Measurements from ENCODE around the gene ITIH5.

Gene ITIH5

DNA sequence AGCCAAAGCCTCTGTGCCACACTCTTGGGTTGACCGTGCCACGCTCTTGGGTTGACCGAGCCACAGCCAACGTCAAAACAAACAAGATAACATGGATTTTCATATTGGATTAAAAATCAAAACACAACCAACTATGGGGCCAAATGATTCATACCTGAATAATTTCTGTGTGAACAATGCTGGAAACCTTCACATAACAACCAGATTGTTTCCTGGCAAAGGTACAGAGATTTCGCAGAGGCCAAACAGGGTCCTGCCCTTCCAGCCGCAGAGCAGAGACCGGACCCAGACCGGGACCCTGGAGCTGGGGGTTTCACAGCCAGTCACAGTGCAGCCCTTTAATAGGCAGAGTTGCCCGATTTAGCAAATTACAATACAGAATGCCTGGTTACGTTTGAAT, 40.5 kb downstream of the ITIH5 start:
- no peak for DNase-seq

DNA sequence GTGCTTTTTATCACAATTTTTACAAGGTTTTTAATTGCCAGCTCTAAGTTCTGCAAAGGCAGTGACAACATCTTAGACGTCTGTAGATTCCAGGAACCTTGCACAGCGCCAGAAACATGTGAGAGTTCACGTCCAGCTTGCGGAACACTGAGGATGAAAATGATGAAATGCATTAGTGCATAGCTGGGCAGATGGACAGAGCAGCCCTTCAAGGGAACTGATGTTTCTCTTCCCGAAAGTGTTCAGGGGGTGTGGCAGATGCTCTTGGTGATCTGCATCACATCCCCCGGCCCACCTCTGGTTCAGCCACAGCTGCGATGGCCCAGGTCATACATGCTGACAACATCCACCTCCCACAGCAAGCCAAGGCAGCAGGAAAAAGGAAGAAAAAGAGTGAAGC, 40.9 kb downstream of the ITIH5 start:
- DNase-seq = no peak

GRCh38 chr10:7625009-7625408, 41.8 kb downstream of the ITIH5 start:
- DNase-seq = no peak

- DNase-seq = no peak
Measured at GRCh38 chr10:7622969-7623368, 43.8 kb downstream of the ITIH5 start.

DNA sequence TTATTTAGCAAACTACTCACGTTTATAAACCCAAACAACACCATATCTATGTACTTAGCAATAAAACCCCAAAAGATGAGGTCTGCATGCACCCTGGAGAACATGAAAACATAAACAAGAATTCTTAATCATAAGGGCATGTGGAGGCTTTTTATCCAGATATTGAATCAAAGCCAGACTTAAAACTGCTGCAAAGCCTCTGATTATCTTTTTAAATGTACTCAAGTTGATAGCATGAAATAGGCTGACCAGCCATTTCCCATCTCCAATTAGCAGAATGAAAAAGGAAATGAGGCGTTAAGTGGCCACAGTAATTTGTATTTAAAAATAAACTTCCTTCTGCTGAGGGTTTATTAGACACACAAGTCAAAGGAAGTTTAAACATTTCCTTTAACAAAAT, 48.3 kb downstream of the ITIH5 start:
- no peak for DNase-seq

- no peak for DNase-seq
Measured at GRCh38 chr10:7611909-7612308, 54.9 kb downstream of the ITIH5 start.

- no peak for DNase-seq
Measured at GRCh38 chr10:7610651-7611389, 55.9 kb downstream of the ITIH5 start.

GRCh38 chr10:7610026-7610425, 56.7 kb downstream of the ITIH5 start:
- DNase-seq = no peak

GRCh38 chr10:7609556-7609955, 57.2 kb downstream of the ITIH5 start:
- DNase-seq = no peak

DNA sequence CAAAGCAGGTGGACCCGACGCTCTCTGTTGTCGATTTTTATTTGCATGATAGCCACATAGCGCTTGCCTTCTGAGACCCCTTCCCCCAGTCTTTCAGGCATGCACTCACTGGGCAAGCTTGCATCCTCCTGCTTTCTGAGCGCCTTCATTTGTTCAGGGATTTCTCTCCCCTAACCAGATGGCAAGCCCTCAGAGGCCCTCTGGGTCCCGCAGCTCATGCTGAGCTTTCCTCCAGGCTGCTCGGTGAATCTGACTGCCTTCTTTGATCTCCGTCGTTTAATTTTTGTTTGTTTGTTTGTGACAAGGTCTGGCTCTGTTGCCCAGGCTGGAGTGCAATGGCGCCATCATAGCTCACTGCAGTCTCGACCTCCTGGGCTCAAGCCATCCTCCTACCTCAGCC, 58.8 kb downstream of the ITIH5 start:
- no peak for DNase-seq

DNA sequence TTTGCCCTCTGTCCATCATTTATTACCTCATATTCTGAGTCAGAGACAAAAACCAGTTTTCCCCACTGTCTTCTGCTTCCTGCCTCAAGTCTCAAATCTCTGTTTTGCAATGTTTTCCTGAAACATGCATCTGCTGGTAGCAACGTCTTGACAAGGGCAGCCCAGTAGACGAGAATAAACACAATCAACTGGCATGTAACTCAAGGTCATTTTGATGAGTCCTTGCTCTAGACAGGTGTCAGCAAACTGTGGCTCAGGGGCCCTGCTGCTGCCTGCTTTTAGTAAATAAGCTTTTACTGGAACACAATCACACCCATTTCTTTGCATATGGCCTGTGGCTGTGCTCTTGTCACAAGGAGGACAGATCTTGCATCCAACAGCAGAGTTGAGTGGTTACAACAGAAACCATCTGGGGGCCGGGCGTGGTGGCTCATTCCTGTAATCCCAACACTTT, 59.8 kb downstream of the ITIH5 start:
- no peak for DNase-seq

DNA sequence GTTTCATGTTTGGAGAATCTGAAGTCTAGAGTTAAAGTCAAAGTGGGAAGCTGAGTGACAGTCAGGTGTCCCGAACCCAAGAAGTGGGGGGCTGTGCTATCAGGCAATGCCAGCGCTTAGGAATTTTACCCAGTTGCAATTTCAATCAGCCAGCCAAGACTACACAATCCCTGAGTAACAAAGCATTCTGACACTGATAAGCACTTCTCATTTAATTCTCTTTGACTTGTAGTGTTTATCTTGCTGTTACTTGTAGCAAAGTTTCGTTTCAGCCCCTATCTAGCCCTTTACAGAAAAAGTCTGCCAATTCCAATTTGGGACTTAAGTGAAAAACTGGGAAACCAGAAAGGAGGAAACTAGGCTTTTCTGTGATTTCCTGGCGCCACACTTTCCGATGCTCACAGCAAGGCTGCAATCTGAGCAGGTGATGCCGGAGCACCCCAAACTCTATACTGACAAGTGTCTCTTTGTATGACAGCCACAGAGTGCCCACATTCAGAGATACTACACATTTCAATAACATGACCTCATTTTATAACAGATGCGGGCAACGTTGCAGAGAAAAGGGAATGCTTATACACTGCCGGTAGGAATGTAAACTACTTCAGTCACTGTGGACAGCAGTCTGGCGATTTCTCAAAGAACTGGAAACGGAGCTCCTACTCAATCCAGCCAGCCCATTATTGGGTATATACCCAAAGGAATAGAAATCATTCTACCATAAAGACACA, 61.0 kb downstream of the ITIH5 start:
- no peak for DNase-seq

DNA sequence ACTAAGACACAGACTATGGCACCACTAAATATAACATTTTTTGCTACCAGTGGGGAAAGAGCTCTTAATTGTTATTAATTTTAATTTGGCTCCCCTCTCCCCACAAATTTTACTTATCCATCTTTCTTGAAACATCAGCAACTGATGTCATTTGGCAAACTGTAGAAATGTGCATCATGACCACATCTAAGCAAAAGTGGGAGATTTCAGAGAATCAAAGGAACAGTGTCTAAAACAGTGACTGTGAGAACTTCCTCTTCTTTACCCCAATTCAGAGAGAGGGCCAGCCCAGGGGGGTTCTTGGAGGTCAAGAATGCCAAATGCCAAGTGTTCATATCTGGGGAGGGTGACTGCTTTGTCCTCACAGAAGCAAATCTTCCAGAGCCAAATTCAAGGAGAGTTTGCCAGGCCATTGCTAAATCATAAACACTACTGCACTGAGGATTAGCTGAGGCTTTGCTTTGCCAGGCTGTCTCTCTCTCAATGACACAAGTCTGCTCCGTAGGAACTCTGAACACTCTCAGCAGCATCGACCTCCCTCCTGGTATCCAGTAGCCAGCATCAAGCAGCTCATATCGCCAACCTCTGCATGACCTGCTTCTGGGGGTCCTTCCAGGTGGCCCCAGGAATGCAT, 65.6 kb downstream of the ITIH5 start:
- DNase-seq = no peak

GRCh38 chr10:7598771-7599170, 68.0 kb downstream of the ITIH5 start:
- DNase-seq = no peak

- DNase-seq = no peak
Measured at GRCh38 chr10:7596356-7596755, 70.4 kb downstream of the ITIH5 start.

DNA sequence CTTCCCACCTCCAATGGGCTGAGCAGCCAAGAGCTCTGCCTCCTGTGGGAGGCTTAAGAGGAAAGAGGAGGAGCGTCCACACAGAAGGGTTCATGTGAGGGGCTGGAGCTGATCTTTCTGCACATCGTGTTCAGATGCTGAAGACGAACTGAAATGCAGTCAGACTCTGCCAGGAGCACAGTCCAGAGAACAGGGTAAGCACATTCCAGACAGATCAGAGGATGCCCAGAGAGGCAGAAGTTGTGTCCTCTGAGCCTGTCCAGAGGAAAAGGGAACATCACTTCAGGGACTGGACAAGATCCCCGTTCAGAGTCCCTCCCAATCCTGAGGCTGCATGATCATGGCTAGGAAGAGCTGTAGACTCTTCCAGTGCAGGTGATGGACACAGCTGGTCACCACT, 72.9 kb downstream of the ITIH5 start:
- no peak for DNase-seq

GRCh38 chr10:7593063-7593462, 73.7 kb downstream of the ITIH5 start:
- no peak for DNase-seq

GRCh38 chr10:7592627-7593026, 74.1 kb downstream of the ITIH5 start:
- no peak for DNase-seq

DNA sequence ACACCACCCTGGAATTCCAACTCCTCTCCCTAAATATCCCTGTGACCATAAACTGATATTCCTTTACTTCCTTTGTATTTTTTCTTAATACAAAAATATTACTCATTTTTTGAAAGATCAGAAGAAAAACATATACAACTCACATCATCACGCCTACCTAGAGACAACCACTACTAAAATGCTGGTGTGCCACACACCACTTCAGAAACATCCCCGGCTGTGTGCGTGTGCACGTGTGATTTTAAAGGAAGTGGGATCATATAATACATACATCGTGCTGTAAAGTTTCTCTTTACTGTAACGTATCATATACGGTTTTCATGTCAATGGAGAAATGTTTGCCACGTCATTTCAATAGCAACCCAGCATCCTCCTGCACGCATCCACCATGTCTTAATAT, 76.5 kb downstream of the ITIH5 start:
- DNase-seq = no peak

- DNase-seq = no peak
Measured at GRCh38 chr10:7589748-7590147, 77.0 kb downstream of the ITIH5 start.

DNA sequence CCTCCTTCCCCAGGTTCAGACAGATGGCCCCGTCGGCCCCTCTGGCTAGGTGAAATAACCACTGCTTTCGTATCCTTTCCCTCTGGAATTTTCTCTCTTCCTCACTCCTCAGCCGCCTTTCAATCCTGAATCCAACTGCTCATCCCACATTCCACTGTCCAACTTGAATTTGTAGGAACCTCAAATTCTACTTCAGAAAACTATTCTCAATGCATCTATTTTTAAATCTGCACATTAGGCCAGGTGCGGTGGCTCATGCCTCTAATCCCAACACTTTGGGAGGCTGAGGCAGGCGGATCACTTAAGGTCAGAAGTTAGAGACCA, 78.9 kb downstream of the ITIH5 start:
- no peak for DNase-seq

GRCh38 chr10:7587168-7587864, 79.5 kb downstream of the ITIH5 start:
- DNase-seq = no peak

- no peak for DNase-seq
Measured at GRCh38 chr10:7585228-7585627, 81.5 kb downstream of the ITIH5 start.

DNA sequence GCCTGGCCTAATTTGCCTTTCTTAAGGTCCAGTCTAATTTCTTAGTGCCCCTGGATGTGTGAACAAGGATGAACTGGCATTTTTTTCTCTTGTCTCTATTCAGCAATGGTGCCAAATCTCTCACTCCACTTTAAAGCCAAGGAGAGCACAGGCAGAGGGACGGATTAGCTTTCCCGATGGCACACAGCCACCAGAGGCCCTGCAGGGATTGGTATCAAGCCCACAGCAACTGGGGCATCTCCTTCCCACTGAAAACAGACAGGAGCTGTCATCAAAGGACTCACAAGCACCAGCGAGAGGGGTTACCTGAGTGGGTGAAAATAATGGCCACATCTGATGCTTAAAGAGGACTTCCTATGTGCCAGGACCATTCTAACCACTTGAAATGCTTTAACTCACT, 83.1 kb downstream of the ITIH5 start:
- no peak for DNase-seq

Measured in NCI-H1436 treated with DMSO at 0.1 percent for 48 hours (cell line).